Dendritic cell treated with granulocyte-macrophage colony-stimulating factor and Interleukin-4, amounts not matched to agents 40 ng/mL and 50 ng/mL, for 4 days (primary cell): ENCODE measurements around the gene FBXL16.
A peak's percentile ranks its signal among the peaks of the same experiment; 100 is the strongest.

ENCODE experiments used
- H3K27ac Mint-ChIP-seq: one replicate; pipeline ENCODE4 v1.8.0; 2022; ENCODE audit warnings: mild to moderate bottlenecking, mixed read lengths
- H3K27me3 Mint-ChIP-seq: one replicate; pipeline ENCODE4 v1.8.0; 2022; ENCODE audit warnings: mild to moderate bottlenecking, mixed read lengths
- H3K36me3 Mint-ChIP-seq: one replicate; pipeline ENCODE4 v1.8.0; 2022; ENCODE audit warnings: low read depth, mixed read lengths
- H3K4me1 Mint-ChIP-seq: one replicate; pipeline ENCODE4 v1.8.0; 2022; ENCODE audit warnings: low read depth, mixed read lengths
- H3K4me3 Mint-ChIP-seq: one replicate; pipeline ENCODE4 v1.8.0; 2022; ENCODE audit warnings: mild to moderate bottlenecking, moderate library complexity, mixed read lengths
- H3K9me3 Mint-ChIP-seq: one replicate; pipeline ENCODE4 v1.8.0; 2022; ENCODE audit warnings: mixed read lengths
- intact Hi-C: fragments of 100-400 bp; cut with micrococcal nuclease; formaldehyde crosslinking; loops from one replicate; pipeline ENCODE4 v1.15.0; 2022

The FBXL16 gene

GRCh38 chr16:704552-705380 lies 835 bp downstream of the FBXL16 start:
- intact Hi-C loops, result loop anchor here (10.0 kb wide), 1 partner anchor 480 kb away; no protein-coding TSS in a partner anchor
- Mint-ChIP-seq H3K27me3 (peaks cover 89% of the 10 kb centered on the region), H3K4me1 (no peaks in the 10 kb centered on the region), H3K27ac (no peak overlapping the region), H3K9me3 (no peaks in the 10 kb centered on the region), H3K36me3 (no peaks in the 10 kb centered on the region), H3K4me3 (no peak overlapping the region)

GRCh38 chr16:704047-704446 lies 1.6 kb downstream of the FBXL16 start:
- Mint-ChIP-seq H3K4me3 (no peak overlapping the region), H3K9me3 (no peaks in the 10 kb centered on the region), H3K4me1 (no peaks in the 10 kb centered on the region), H3K27ac (no peak overlapping the region), H3K27me3 (peaks cover 89% of the 10 kb centered on the region), H3K36me3 (no peaks in the 10 kb centered on the region)
- intact Hi-C loops, result loop anchor here (10.0 kb wide), 1 partner anchor 481 kb away; no protein-coding TSS in a partner anchor

GRCh38 chr16:703406-703805 lies 2.2 kb downstream of the FBXL16 start:
- Mint-ChIP-seq H3K9me3 (no peaks in the 10 kb centered on the region), H3K27ac (no peak overlapping the region), H3K4me3 (no peak overlapping the region), H3K36me3 (no peaks in the 10 kb centered on the region), H3K4me1 (no peaks in the 10 kb centered on the region), H3K27me3 (peaks cover 89% of the 10 kb centered on the region)
- intact Hi-C loops, result loop anchor here (10.0 kb wide), 1 partner anchor 481 kb away; no protein-coding TSS in a partner anchor

GRCh38 chr16:702341-702740 lies 3.3 kb downstream of the FBXL16 start:
- no peaks in the 10 kb centered on the region for H3K4me1 Mint-ChIP-seq
- no peak overlapping the region for H3K27ac Mint-ChIP-seq
- H3K27me3 Mint-ChIP-seq, result peaks cover 90% of the 10 kb centered on the region
- H3K36me3 Mint-ChIP-seq, result no peaks in the 10 kb centered on the region
- no peak overlapping the region for H3K4me3 Mint-ChIP-seq
- H3K9me3 Mint-ChIP-seq, result no peaks in the 10 kb centered on the region
- intact Hi-C loops, result loop anchor here (10.0 kb wide), 1 partner anchor 482 kb away; no protein-coding TSS in a partner anchor

GRCh38 chr16:700684-701584 lies 4.7 kb downstream of the FBXL16 start:
- Mint-ChIP-seq H3K36me3 (no peaks in the 10 kb centered on the region), H3K27ac (no peak overlapping the region), H3K4me3 (no peak overlapping the region), H3K4me1 (peaks cover 1% of the 10 kb centered on the region), H3K27me3 (peaks cover 90% of the 10 kb centered on the region), H3K9me3 (no peaks in the 10 kb centered on the region)
- intact Hi-C loops, result loop anchor here (10.0 kb wide), 1 partner anchor 484 kb away; no protein-coding TSS in a partner anchor

- no peaks in the 10 kb centered on the region for H3K9me3 Mint-ChIP-seq
- H3K36me3 Mint-ChIP-seq, result no peaks in the 10 kb centered on the region
- no peak overlapping the region for H3K27ac Mint-ChIP-seq
- peaks cover 15% of the 10 kb centered on the region for H3K4me1 Mint-ChIP-seq
- intact Hi-C loops, result no loop called here
- H3K27me3 Mint-ChIP-seq, result peaks cover 96% of the 10 kb centered on the region
- no peak overlapping the region for H3K4me3 Mint-ChIP-seq
Observed at GRCh38 chr16:698911-699671, 6.5 kb downstream of the FBXL16 start.

GRCh38 chr16:695355-696089 lies 10.1 kb downstream of the FBXL16 start:
- Mint-ChIP-seq H3K27ac (no peak overlapping the region), H3K36me3 (no peaks in the 10 kb centered on the region)
- intact Hi-C loops, result no loop called here

DNA sequence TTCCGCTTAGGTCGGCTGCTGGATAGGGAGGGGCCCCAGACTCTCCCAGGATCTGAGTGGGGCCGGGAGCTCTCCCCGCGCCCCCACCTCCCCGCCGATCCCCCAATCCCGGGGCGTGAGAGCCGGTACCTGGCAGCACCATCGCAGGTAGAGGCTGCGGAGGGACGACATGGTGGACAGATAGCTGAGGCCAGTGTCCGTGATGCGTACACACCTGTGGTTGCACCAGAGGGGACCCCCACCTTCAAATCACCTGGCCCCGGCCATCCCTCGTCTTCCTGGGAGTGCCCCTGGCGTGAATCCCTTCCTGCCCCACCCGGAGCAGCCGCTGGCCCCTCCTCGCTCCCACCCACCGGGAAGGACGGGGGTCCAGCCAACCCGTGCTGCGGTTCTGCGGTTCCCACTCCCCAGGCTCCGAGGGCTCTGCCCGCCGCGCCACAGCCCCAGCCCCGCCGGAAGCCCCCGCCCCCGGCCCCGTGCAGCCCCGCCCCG lies 10.7 kb downstream of the FBXL16 start:
- H3K36me3 Mint-ChIP-seq, result peaks cover 3% of the 10 kb centered on the region
- intact Hi-C loops, result no loop called here
- peaks cover 28% of the 10 kb centered on the region for H3K4me1 Mint-ChIP-seq
- no peak overlapping the region for H3K4me3 Mint-ChIP-seq
- peaks cover 88% of the 10 kb centered on the region for H3K27me3 Mint-ChIP-seq
- no peaks in the 10 kb centered on the region for H3K9me3 Mint-ChIP-seq
- no peak overlapping the region for H3K27ac Mint-ChIP-seq

More at GRCh38 chr16:695355-696089, 10.1 kb downstream of the FBXL16 start:
- Mint-ChIP-seq H3K4me1 (peaks cover 27% of the 10 kb centered on the region), H3K27me3 (peaks cover 92% of the 10 kb centered on the region), H3K4me3 (peak overlapping the region; percentile 34), H3K9me3 (no peaks in the 10 kb centered on the region)

DNA sequence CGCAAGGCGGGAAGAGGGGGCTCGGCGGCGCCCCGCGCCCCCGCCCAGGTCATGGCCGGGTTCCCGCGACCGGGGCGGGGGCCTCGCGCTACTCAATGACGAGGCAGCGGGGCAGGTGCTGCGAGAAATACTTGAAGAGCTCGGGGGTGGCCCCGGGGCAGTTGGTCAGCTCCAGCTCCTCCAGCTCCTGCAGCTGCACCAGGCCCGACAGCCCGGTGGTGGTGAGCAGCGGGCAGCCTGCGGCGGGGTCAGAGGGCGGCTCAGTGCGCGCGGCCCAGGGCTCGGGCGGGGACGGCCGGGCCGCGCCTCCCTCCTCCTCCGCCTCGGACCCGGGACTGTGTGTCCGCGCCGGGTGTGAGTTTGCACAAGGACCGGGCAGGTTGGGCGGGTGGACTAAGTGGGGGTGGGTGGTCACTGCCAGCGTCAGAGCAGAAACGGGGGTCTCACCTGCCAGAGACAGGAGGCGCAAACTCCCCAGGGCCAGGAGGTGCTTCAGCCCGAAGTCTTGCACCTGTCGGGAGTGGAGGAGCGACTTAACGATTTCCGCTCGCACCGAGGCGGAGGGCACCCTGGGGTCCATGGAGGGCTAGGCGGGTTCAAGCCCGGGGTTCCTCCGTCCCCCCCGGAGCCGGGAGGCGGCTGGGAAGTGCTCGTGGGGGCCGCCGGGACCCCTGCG lies 11.3 kb downstream of the FBXL16 start:
- intact Hi-C loops, result no loop called here
- no peaks in the 10 kb centered on the region for H3K9me3 Mint-ChIP-seq
- H3K4me3 Mint-ChIP-seq, result peak overlapping the region; percentile 34
- H3K36me3 Mint-ChIP-seq, result peaks cover 7% of the 10 kb centered on the region
- H3K27ac Mint-ChIP-seq, result no peak overlapping the region
- H3K27me3 Mint-ChIP-seq, result peaks cover 82% of the 10 kb centered on the region
- peaks cover 33% of the 10 kb centered on the region for H3K4me1 Mint-ChIP-seq

DNA sequence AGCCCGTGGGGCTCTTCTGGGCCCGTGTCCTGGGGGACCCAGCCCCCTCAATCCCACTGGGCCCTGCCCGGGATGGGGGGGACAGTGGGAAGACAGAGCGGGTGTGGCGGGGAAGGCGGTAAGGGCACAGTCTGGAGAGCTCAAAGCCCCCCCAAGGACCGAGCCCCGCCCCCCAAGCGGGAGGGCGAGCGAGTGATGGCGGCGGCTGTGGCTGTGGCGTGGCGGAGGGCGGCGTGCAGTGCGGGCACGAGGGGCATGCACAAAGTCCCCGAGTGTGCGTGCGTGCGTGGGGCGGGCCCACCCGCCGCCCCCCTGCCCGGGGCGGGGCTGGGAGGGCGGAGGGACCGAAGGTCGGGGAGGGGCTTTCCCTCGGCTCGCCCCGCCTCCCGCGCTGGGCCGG lies 11.8 kb downstream of the FBXL16 start:
- no peaks in the 10 kb centered on the region for H3K9me3 Mint-ChIP-seq
- intact Hi-C loops, result no loop called here
- H3K36me3 Mint-ChIP-seq, result peaks cover 7% of the 10 kb centered on the region
- H3K27me3 Mint-ChIP-seq, result peaks cover 76% of the 10 kb centered on the region
- no peak overlapping the region for H3K4me3 Mint-ChIP-seq
- peaks cover 39% of the 10 kb centered on the region for H3K4me1 Mint-ChIP-seq
- no peak overlapping the region for H3K27ac Mint-ChIP-seq

DNA sequence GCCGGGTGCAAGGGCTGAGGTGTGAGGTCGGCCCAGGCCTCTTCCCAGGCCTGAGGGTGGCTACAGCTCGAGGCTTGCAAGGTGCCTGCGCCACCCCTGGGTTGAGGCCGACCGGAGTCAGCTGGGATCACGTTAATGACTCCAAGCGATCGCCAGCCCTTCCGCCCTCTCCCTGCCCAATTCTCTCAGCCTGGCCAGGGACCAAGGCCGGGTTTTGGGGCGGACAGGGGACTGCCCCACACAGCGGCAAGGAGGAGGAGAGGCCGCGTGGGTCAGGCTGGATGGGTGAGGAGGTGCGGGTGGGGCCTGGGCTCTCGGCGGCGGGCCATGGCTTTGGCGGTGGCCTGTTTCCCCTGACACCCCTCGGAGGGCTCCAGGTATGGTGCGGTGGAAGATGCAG lies 12.2 kb downstream of the FBXL16 start:
- Mint-ChIP-seq H3K27me3 (peaks cover 72% of the 10 kb centered on the region), H3K27ac (no peak overlapping the region)
- intact Hi-C loops, result no loop called here

GRCh38 chr16:692356-693108 lies 13.1 kb downstream of the FBXL16 start:
- Mint-ChIP-seq H3K27me3 (peaks cover 64% of the 10 kb centered on the region), H3K4me3 (no peak overlapping the region), H3K36me3 (peaks cover 10% of the 10 kb centered on the region), H3K9me3 (no peaks in the 10 kb centered on the region), H3K4me1 (peaks cover 43% of the 10 kb centered on the region), H3K27ac (no peak overlapping the region)
- intact Hi-C loops, result no loop called here

More for the DNA sequence above, 12.2 kb downstream of the FBXL16 start:
- H3K4me3 Mint-ChIP-seq, result no peak overlapping the region
- peaks cover 43% of the 10 kb centered on the region for H3K4me1 Mint-ChIP-seq
- peaks cover 7% of the 10 kb centered on the region for H3K36me3 Mint-ChIP-seq
- no peaks in the 10 kb centered on the region for H3K9me3 Mint-ChIP-seq
